Measurements from ENCODE around the gene PRMT1. TPM values are rescaled to one million over a fixed set of nuclear protein-coding genes. Genes with fewer than 3 reads are reported as not detected.

The PRMT1 gene
- total and polyA plus RNA-seq, 2 donors (not counting 1 experiment from before 2014, with no cell fraction given): 175 to 310 TPM

- WGBS (ENCODE audit: insufficient coverage): 91% methylated on average over 7 of the region's 7 CpGs
- TF ChIP-seq EZH2 (IDR thresholded peaks at IDR 0.05; ENCODE audit: borderline replicate concordance, insufficient read depth, low read depth, low read length, poor library complexity, severe bottlenecking): no peak
- TF ChIP-seq, protein P1, sequence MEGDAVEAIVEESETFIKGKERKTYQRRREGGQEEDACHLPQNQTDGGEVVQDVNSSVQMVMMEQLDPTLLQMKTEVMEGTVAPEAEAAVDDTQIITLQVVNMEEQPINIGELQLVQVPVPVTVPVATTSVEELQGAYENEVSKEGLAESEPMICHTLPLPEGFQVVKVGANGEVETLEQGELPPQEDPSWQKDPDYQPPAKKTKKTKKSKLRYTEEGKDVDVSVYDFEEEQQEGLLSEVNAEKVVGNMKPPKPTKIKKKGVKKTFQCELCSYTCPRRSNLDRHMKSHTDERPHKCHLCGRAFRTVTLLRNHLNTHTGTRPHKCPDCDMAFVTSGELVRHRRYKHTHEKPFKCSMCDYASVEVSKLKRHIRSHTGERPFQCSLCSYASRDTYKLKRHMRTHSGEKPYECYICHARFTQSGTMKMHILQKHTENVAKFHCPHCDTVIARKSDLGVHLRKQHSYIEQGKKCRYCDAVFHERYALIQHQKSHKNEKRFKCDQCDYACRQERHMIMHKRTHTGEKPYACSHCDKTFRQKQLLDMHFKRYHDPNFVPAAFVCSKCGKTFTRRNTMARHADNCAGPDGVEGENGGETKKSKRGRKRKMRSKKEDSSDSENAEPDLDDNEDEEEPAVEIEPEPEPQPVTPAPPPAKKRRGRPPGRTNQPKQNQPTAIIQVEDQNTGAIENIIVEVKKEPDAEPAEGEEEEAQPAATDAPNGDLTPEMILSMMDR (IDR thresholded peaks at IDR 0.05): no peak
- intact Hi-C loops (cut with micrococcal nuclease): no loop called here
- POLR2A ChIA-PET: no interaction called here
- no peak overlapping the region for H3K4me2 ChIP-seq (replicated peaks; ENCODE audit: low read depth, low read length, poor library complexity, severe bottlenecking)
- Mint-ChIP-seq H3K4me3 (no peak overlapping the region), H3K27me3 (peaks cover 15% of the 10 kb centered on the region), H3K27ac (no peak overlapping the region), H3K4me1 (no peaks in the 10 kb centered on the region), H3K9me3 (ENCODE audit: insufficient read depth) (no peaks in the 10 kb centered on the region)
- peaks cover 0 to under 1% of the 10 kb centered on the region in 2 donors for H3K4me1 ChIP-seq (ENCODE audit: control insufficient read depth in 2 of 2, insufficient read depth in 2 of 2, low read length in 2 of 2)
- no peak overlapping the region for H3K9ac ChIP-seq (ENCODE audit: low read length)
- H3K27me3 ChIP-seq (replicated peaks in 1 of 4; ENCODE audit: control extremely low read depth in 1 of 4, control insufficient read depth in 3 of 4, insufficient read depth in 4 of 4, low read length in 3 of 4): peaks cover 0 to 10% (median 2%) of the 10 kb centered on the region in 4 experiments
- H3K79me2 ChIP-seq (ENCODE audit: control insufficient read depth, insufficient read depth, low read length): no peaks in the 10 kb centered on the region
- CTCF ChIA-PET: no interaction called here
- no peak for DNase-seq
- ATAC-seq (ENCODE audit: low read depth): no peak
- H3K27ac ChIP-seq (ENCODE audit: low read length in 2 of 2): no peak overlapping the region
- H3K9me3 ChIP-seq (ENCODE audit: control extremely low read depth in 1 of 3, control insufficient read depth in 2 of 3, insufficient read depth in 1 of 3, low read length in 2 of 3): no peaks in the 10 kb centered on the region
- no peak overlapping the region for H2AFZ ChIP-seq (ENCODE audit: insufficient read depth, low read depth, low read length, poor library complexity, severe bottlenecking)
- no peak overlapping the region for H3K4me3 ChIP-seq (ENCODE audit: control extremely low read depth in 1 of 5, extremely low read depth in 1 of 5, insufficient read depth in 1 of 5, low read depth in 2 of 5, low read length in 4 of 5)
- no peaks in the 10 kb centered on the region for H3K36me3 ChIP-seq (replicated peaks in 1 of 2; ENCODE audit: control extremely low read depth in 1 of 2, control insufficient read depth in 1 of 2, extremely low read depth in 1 of 2, insufficient read depth in 2 of 2, low read length in 1 of 2)
- no peaks in the 10 kb centered on the region for H4K20me1 ChIP-seq (ENCODE audit: control insufficient read depth, insufficient read depth, low read length, poor library complexity, severe bottlenecking)
Measured at GRCh38 chr19:49696865-49697264, 19.8 kb downstream of the PRMT1 start.

DNA sequence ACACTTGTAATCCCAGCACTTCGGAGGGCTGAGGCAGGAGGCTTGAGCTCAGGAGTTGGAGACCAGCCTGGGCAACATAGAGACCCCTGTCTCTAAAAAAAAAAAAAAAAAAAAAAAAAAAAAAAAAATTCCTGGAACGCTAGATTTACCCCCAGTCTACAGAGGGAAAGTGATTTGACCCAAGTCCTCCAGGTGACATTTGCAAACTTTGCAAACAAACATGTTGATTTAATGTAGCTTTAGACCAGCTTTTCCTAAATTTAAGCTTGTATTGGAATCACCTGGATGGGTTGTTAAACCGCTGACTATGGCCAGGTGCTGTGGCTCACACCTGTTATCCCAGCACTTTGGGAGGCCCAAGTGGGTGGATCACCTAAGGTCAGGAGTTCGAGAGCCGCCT, 22.3 kb downstream of the PRMT1 start:
- Mint-ChIP-seq H3K4me3 (no peak overlapping the region), H3K27ac (no peak overlapping the region), H3K4me1 (no peaks in the 10 kb centered on the region), H3K9me3 (ENCODE audit: insufficient read depth) (no peaks in the 10 kb centered on the region), H3K27me3 (peaks cover 2% of the 10 kb centered on the region)
- H4K20me1 ChIP-seq (ENCODE audit: control insufficient read depth, insufficient read depth, low read length, poor library complexity, severe bottlenecking): no peaks in the 10 kb centered on the region
- H3K9me3 ChIP-seq (ENCODE audit: control extremely low read depth in 1 of 3, control insufficient read depth in 2 of 3, insufficient read depth in 1 of 3, low read length in 2 of 3): no peaks in the 10 kb centered on the region
- DNase-seq (no peak), ATAC-seq (ENCODE audit: low read depth) (no peak)
- ChIA-PET POLR2A (interaction anchor here (0.6 to 1.1 kb wide), 3 partner anchors 14 to 178 kb away, joined by 3 to 6 read pairs (median 5); partner anchors contain the start of gene AKT1S1), CTCF (interaction anchor here (0.6 to 1.3 kb wide), 2 partner anchors 168 to 193 kb away, joined by 3 to 4 read pairs; partner anchors contain the start of gene PNKP)
- no peak overlapping the region for H3K27ac ChIP-seq (ENCODE audit: low read length in 2 of 2)
- TF ChIP-seq EZH2 (IDR thresholded peaks at IDR 0.05; ENCODE audit: borderline replicate concordance, insufficient read depth, low read depth, low read length, poor library complexity, severe bottlenecking): no peak
- H3K36me3 ChIP-seq (replicated peaks in 1 of 2; ENCODE audit: control extremely low read depth in 1 of 2, control insufficient read depth in 1 of 2, extremely low read depth in 1 of 2, insufficient read depth in 2 of 2, low read length in 1 of 2): no peaks in the 10 kb centered on the region
- 93% methylated on average over 4 of the region's 5 CpGs for WGBS (ENCODE audit: insufficient coverage)
- H3K79me2 ChIP-seq (ENCODE audit: control insufficient read depth, insufficient read depth, low read length): no peaks in the 10 kb centered on the region
- H3K4me1 ChIP-seq (ENCODE audit: control insufficient read depth in 2 of 2, insufficient read depth in 2 of 2, low read length in 2 of 2): no peaks in the 10 kb centered on the region
- H3K4me3 ChIP-seq (ENCODE audit: control extremely low read depth in 1 of 5, extremely low read depth in 1 of 5, insufficient read depth in 1 of 5, low read depth in 2 of 5, low read length in 4 of 5): no peak overlapping the region
- intact Hi-C loops (cut with micrococcal nuclease): no loop called here
- H3K27me3 ChIP-seq (replicated peaks in 1 of 4; ENCODE audit: control extremely low read depth in 1 of 4, control insufficient read depth in 3 of 4, insufficient read depth in 4 of 4, low read length in 3 of 4): peaks cover 0 to 8% (median 0%) of the 10 kb centered on the region in 4 experiments
- H3K4me2 ChIP-seq (replicated peaks; ENCODE audit: low read depth, low read length, poor library complexity, severe bottlenecking): no peak overlapping the region
- no peak overlapping the region for H3K9ac ChIP-seq (ENCODE audit: low read length)
- no peak overlapping the region for H2AFZ ChIP-seq (ENCODE audit: insufficient read depth, low read depth, low read length, poor library complexity, severe bottlenecking)

Measured in B cell (primary cell).